Ishikawa (cell line): ENCODE measurements around the gene COL24A1.

Source experiments
- CEBPB ChIP-seq: IDR thresholded peaks from 2 replicates; pipeline ENCODE4 v1.6.1; 2012
- CREB1 ChIP-seq: IDR thresholded peaks from 2 replicates; pipeline ENCODE4 v1.6.1; 2012; ENCODE audit warnings: low read depth
- EGR1 ChIP-seq: IDR thresholded peaks from 2 replicates; pipeline ENCODE4 v1.6.1; 2012
- EP300 ChIP-seq: IDR thresholded peaks from 2 replicates; pipeline ENCODE4 v1.6.1; 2012; ENCODE audit warnings: borderline replicate concordance
- FOXM1 ChIP-seq: IDR thresholded peaks from 2 replicates; pipeline ENCODE4 v1.6.1; 2012; ENCODE audit warnings: low read depth, borderline replicate concordance
- NFIC ChIP-seq: IDR thresholded peaks from 2 replicates; pipeline ENCODE4 v1.6.1; 2012
- RAD21 ChIP-seq: IDR thresholded peaks from 2 replicates; pipeline ENCODE4 v1.6.1; 2012; ENCODE audit warnings: low read depth
- TAF1 ChIP-seq: IDR thresholded peaks from 2 replicates; pipeline ENCODE4 v1.6.1; 2012; ENCODE audit warnings: low read depth, mild to moderate bottlenecking
- TCF12 ChIP-seq: IDR thresholded peaks from 2 replicates; pipeline ENCODE4 v1.6.1; 2012; ENCODE audit warnings: low read depth
- TEAD4 ChIP-seq: IDR thresholded peaks from 2 replicates; pipeline ENCODE4 v1.6.1; 2012
- YY1 ChIP-seq: IDR thresholded peaks from 2 replicates; pipeline ENCODE4 v1.6.1; 2012; ENCODE audit warnings: low read depth
- ZBTB7A ChIP-seq: IDR thresholded peaks from 2 replicates; pipeline ENCODE4 v1.6.1; 2012; ENCODE audit warnings: low read depth
- TF ChIP-seq, protein P1 (sequence below): IDR thresholded peaks from 2 replicates; pipeline ENCODE4 v1.6.1; 2012
- TF ChIP-seq, protein P2 (sequence below): IDR thresholded peaks from 2 replicates; pipeline ENCODE4 v1.6.1; 2012; ENCODE audit warnings: low read depth, mild to moderate bottlenecking
- TF ChIP-seq, protein P3 (sequence below): IDR thresholded peaks from 2 replicates; pipeline ENCODE4 v1.6.1; 2012

Gene COL24A1

DNA sequence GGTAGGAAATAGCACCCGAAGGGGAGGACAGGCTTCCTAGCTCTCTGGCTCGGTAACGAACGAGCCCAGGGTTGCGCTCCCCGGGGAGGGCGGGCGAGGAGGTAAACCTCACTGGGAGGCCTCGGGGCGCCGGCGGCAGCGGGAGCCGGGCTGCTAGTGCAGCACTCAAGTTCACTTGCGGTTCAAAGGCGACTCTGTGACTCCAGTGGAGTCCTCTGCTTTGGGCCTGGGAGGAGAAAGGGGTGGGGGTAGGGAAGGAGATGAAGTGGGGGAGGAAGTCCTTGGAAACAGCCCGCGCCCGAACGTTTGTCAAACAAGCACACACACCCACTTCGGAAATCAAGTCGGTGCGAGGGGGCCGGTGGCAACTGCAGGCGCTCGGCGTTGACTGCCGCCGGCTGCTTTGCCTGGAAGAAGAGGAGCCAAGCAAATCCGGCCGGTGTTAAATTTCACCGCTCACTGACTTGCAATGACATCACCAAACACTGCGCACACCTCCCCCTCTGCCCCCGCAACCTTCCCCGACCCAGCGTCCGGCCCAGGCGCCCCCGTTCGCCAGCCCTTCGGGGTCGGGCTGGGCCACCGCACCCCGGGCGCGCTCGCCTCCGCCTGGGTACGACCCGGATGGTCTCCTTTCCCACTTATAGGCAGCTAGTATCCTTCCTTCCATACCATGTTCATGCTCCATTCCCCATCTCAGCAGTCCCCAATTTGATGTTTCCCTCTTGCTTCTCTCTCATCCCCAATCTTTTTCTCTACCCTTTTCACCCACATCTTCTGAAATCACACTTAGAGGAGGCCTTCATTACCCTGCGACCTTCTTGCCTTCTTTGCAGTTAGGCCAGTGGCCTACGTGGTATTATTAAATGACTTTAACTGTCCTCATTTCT lies at the start of gene COL24A1:
Gene COL24A1, minus strand, starts transcription at position 207 of the 890 bp plus-strand sequence. CDS start 376 bp downstream, outside the sequence.
- TF ChIP-seq, protein P1, sequence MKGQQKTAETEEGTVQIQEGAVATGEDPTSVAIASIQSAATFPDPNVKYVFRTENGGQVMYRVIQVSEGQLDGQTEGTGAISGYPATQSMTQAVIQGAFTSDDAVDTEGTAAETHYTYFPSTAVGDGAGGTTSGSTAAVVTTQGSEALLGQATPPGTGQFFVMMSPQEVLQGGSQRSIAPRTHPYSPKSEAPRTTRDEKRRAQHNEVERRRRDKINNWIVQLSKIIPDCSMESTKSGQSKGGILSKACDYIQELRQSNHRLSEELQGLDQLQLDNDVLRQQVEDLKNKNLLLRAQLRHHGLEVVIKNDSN = no peak
- TF ChIP-seq YY1 (no peak), RAD21 (no peak), EGR1 (no peak), TAF1 (no peak)
- TF ChIP-seq, protein P2, sequence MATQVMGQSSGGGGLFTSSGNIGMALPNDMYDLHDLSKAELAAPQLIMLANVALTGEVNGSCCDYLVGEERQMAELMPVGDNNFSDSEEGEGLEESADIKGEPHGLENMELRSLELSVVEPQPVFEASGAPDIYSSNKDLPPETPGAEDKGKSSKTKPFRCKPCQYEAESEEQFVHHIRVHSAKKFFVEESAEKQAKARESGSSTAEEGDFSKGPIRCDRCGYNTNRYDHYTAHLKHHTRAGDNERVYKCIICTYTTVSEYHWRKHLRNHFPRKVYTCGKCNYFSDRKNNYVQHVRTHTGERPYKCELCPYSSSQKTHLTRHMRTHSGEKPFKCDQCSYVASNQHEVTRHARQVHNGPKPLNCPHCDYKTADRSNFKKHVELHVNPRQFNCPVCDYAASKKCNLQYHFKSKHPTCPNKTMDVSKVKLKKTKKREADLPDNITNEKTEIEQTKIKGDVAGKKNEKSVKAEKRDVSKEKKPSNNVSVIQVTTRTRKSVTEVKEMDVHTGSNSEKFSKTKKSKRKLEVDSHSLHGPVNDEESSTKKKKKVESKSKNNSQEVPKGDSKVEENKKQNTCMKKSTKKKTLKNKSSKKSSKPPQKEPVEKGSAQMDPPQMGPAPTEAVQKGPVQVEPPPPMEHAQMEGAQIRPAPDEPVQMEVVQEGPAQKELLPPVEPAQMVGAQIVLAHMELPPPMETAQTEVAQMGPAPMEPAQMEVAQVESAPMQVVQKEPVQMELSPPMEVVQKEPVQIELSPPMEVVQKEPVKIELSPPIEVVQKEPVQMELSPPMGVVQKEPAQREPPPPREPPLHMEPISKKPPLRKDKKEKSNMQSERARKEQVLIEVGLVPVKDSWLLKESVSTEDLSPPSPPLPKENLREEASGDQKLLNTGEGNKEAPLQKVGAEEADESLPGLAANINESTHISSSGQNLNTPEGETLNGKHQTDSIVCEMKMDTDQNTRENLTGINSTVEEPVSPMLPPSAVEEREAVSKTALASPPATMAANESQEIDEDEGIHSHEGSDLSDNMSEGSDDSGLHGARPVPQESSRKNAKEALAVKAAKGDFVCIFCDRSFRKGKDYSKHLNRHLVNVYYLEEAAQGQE = no peak
- TF ChIP-seq, protein P3, sequence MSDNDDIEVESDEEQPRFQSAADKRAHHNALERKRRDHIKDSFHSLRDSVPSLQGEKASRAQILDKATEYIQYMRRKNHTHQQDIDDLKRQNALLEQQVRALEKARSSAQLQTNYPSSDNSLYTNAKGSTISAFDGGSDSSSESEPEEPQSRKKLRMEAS = no peak

DNA sequence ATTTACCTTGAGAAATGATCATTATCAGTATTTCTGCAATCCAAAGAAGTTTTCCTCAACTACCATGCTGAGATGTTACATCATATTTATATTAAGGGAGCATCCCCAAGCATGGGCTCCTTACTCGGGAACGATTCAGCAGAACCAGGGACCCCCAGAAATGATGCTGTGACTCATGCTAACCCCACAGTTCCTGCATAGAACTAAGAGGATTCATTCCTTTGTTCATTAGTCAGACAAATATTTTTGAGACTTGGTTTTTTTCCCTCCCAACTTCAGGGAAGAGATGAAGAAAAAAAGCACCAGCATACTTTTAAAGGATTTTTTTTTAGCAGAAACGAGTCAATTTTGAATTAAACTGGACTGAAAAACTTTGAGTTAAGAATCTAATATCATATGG lies 49.2 kb upstream of the COL24A1 start:
- TF ChIP-seq, protein P3 = no peak
- TF ChIP-seq NFIC (no peak), RAD21 (no peak), ZBTB7A (no peak), TCF12 (no peak), EGR1 (no peak), CREB1 (no peak), YY1 (no peak), TEAD4 (no peak), TAF1 (no peak), EP300 (no peak), CEBPB (no peak), FOXM1 (no peak)
- TF ChIP-seq, protein P2 = no peak
- TF ChIP-seq, protein P1 = no peak

DNA sequence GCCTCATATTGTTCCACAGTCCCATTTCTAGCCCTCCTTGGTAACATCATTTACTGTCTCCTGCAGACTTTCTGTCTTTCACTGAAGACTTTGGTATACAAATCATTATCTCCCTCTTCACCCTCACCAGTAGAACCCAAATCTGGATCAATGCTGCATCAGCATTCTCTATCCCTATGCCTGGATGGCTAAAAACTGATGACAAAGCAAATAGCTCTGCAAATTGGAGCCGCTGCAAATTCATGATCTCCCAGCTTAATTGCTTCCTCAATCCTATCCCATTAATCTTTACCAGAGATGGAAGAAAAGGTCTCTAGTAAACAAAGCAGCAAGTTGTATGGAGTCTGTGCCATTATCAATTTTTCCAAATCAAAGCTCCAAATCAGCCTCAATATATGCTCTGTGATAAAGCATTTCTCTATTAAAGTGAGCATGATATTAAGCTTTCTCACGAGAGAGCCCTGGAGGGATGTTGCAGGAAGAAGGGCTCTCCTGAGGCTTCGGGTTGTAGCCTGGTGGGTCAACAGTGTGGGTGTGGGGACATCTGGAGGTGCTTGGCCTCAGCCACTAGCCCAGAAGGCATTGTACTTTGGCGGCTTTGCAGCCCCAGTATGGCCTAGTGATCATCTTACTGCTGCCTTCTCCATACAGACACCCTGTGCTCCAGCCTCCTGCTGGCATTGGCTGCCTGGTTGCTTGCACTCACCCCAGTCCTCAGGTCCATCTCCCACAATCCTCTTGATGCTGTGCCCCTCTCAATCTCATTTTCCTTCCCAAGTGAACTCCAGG lies 46.2 kb upstream of the COL24A1 start:
- TF ChIP-seq ZBTB7A = no peak
- no peak for TF ChIP-seq TAF1
- no peak for TF ChIP-seq EP300
- TF ChIP-seq TCF12 = no peak
- TF ChIP-seq TEAD4 = no peak
- no peak for TF ChIP-seq CEBPB
- TF ChIP-seq, protein P1 = no peak
- no peak for TF ChIP-seq NFIC
- TF ChIP-seq FOXM1 = no peak
- TF ChIP-seq YY1 = no peak
- TF ChIP-seq EGR1 = no peak
- TF ChIP-seq CREB1 = no peak
- TF ChIP-seq, protein P2 = no peak
- TF ChIP-seq, protein P3 = no peak
- TF ChIP-seq RAD21 = no peak
